HG03469 (cell line): ENCODE measurements around the gene RHOT1.
"Not testable (repeated sequence)": the region's sequence is repeated elsewhere in the genome, so short reads cannot be mapped to it uniquely, and the experiment has no call there.

Experiments used
- ATAC-seq: cut with Tn5 transposase; IDR thresholded peaks from one replicate; pipeline ENCODE4 v1.9.1; 2021; ENCODE audit warnings: mild to moderate bottlenecking, moderate library complexity, moderate number of reproducible peaks; ENCODE audit not compliant: unreplicated experiment

RHOT1 gene

DNA sequence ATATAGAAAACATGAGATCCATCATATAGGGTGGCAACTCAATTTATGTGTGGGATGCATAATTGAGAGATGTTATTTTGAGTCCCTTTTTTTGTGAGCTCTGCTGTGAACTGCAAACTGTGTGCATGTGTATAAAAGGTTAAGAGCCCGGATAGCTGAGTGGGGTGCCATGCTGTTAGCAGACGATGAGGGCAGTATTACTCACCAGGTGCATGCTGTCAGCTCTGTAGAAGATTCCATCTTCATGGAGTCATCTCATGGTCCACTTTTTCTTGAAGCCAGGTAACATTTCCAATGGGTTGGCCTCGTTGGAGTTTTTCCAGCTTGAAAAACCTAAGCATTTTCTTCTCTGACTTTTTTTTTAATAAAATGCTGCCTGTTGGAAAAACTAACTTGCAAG, 80.3 kb downstream of the RHOT1 start:
- no peak for ATAC-seq

- ATAC-seq, result no peak
These were observed 81.4 kb downstream of the RHOT1 start for GRCh38 chr17:32223703-32224102.

DNA sequence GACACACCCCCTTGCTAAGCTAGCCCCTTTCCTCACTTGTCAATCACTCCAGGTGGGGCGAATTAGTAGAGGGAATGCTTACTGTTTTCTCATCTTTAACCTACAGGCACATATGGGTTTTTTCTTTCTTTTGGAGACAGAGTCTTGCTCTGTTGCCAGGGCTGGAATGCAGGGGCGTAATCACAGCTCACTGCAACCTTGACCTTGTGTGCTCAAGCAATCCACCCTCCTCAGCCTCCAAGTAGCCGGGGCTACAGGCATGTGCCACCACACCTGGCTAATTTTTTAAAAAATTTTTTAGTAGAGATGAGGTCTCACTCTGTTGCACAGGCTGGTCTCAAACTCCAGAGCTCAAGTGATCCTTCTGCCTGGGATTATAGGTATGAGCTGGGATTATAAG, 84.6 kb downstream of the RHOT1 start:
- ATAC-seq, result no peak

GRCh38 chr17:32227910-32228309, 85.6 kb downstream of the RHOT1 start:
- no peak for ATAC-seq

- ATAC-seq, result no peak
These were observed 93.3 kb downstream of the RHOT1 start for GRCh38 chr17:32235588-32235987.

DNA sequence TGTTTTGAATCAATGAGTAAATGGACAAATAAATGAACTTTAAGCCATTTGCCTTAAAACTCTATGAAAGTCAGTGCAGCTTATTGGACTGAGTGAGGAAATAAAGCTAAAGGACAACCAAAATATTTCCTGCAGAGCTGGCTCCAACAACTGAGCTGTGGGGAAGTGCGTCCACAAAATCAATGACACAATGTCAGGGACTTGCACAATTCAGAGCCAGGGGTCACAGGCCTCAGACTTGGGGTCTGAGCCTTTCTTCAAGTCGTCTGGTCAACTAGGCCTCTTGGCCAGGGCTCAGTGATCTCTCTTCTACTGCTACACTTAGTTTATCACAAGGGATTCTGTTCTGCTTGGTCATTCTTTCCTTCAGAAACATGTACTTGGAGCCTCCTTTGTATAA, 97.2 kb downstream of the RHOT1 start:
- no peak for ATAC-seq

DNA sequence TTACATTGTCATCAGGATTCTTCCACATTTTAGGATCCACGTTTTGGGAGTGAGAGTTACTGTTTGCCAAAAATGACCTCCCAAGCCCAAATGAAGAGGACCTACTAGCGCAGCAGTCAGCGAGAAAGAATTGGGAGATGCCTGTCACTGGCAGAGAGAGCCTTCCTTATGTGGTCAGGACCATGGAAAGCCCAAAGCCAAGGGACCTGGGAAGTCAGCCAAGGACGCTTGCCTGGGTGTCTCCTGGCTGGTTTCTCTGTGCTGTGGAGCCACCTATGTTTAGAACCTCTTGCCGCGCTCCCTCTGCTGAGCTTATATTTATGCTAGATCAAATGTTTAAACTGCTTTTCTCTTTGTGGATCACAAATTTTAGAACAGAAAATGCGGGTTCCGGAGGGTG, 98.4 kb downstream of the RHOT1 start:
- ATAC-seq, result no peak

GRCh38 chr17:32241640-32242039, 99.3 kb downstream of the RHOT1 start:
- no peak for ATAC-seq

- ATAC-seq, result no peak
These were observed 107.2 kb downstream of the RHOT1 start for GRCh38 chr17:32249475-32249874.

GRCh38 chr17:32253117-32253611, 110.9 kb downstream of the RHOT1 start:
- no peak for ATAC-seq

DNA sequence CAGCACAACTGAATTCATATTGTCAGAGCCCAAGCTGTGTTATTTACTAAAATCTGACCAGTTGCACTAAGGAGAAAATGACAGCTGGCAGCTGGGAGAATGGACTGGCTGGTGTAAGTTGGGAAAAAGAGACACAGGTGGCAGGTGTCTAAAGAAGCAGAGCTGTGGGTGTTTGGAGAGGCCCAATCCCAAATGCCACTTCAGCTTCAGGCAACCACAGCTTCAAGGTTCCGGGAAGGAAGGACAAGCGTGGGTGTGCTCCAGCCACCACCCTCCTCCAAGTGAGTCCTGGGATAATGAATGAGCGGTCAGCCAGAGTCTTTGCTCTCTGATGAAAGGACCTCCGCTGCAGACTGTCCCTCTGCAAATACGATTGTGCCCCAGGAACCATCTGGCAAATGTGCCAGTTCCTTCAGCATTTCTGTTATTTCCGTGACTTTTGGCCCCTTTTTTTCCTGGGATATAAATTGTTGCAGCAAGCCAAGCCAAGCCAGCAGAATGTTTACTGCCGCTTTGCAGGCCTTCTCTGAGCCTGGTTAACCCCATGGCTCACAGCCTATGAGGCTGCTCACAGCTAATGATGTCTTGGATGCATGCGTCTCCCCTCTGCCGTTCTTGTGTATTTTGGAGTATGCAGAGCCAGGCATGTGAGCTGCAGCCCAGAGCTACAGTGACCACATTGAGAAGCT, 113.9 kb downstream of the RHOT1 start:
- ATAC-seq, result no peak

- ATAC-seq, result no peak
These were observed 114.4 kb downstream of the RHOT1 start for GRCh38 chr17:32256701-32257019.

GRCh38 chr17:32258383-32259140, 116.3 kb downstream of the RHOT1 start:
- no peak for ATAC-seq

- no peak for ATAC-seq
These were observed 117.3 kb downstream of the RHOT1 start for GRCh38 chr17:32259586-32259985.

GRCh38 chr17:32261417-32261736, 119.1 kb downstream of the RHOT1 start:
- no peak for ATAC-seq

DNA sequence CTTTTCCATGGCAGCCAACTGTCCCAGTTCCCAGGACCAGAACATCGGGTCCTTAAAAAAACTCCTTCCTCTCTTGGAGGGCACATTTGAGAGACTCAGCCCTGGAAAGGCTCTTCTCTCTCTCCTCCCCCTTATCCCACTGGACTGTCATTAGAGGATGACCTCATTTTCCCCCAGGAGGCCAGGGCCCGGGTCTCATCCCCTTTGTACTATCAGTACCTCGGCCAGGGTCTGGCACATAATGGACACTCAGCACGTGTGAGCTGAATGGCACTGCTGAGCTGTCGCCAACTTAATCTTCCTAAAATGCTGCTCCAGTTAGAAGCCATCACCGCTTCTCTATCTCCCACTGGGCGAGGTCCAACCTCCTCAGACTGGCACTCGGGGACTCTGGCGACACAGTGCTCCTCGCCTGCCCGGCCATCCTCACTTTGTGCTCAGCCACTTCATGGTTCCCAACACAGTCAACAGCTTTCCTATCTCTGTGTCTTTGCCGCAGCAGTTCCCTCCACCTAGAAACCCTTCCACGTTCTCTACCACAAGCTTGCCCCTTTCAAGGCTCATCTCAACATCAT, 119.7 kb downstream of the RHOT1 start:
- ATAC-seq, result no peak

- ATAC-seq, result not testable (repeated sequence)
These were observed 121.2 kb downstream of the RHOT1 start for GRCh38 chr17:32263515-32263914.

GRCh38 chr17:32264140-32264799, 122.0 kb downstream of the RHOT1 start:
- no peak for ATAC-seq

GRCh38 chr17:32264823-32265191, 122.5 kb downstream of the RHOT1 start:
- no peak for ATAC-seq

- no peak for ATAC-seq
These were observed 123.1 kb downstream of the RHOT1 start, which contains the start of gene RHBDL3 for GRCh38 chr17:32265192-32265923. RHBDL3 (plus strand) TSS chr17:32265832; CDS start chr17:32266190, 358 bp downstream.

- no peak for ATAC-seq
These were observed 123.7 kb downstream of the RHOT1 start for GRCh38 chr17:32266051-32266388.
